Neural cell (in vitro differentiated cells): ENCODE measurements around the gene SLC9A2.

Source experiments
- CTCF ChIP-seq: fragments of 450-650 bp; IDR thresholded peaks from 2 replicates; pipeline ENCODE4 v1.5.1; 2014; ENCODE audit warnings: antibody characterized with exemption, mild to moderate bottlenecking, moderate library complexity; ENCODE audit not compliant: poor library complexity, severe bottlenecking
- EP300 ChIP-seq: fragments of 450-650 bp; conservative IDR thresholded peaks from 2 replicates; pipeline ENCODE4 v1.6.1; 2014; ENCODE audit warnings: antibody characterized with exemption, mild to moderate bottlenecking, moderate library complexity; ENCODE audit not compliant: poor library complexity, severe bottlenecking
- EZH2 ChIP-seq: fragments of 200-600, 300-800 bp; shearing (Covaris generic), sonication (generic); IDR thresholded peaks from 2 replicates; pipeline ENCODE4 v1.6.1; 2014; ENCODE audit warnings: antibody characterized with exemption, low read length, borderline replicate concordance, mild to moderate bottlenecking; ENCODE audit not compliant: insufficient read depth, poor library complexity, severe bottlenecking
- MXI1 ChIP-seq: fragments of 450-650 bp; conservative IDR thresholded peaks from 2 replicates; pipeline ENCODE4 v1.6.1; 2014; ENCODE audit warnings: antibody characterized with exemption, mild to moderate bottlenecking; ENCODE audit not compliant: poor library complexity, severe bottlenecking
- POLR2AphosphoS5 ChIP-seq: IDR thresholded peaks from 2 replicates; pipeline ENCODE4 v1.6.1; 2012
- RAD21 ChIP-seq: fragments of 450-650 bp; conservative IDR thresholded peaks from 2 replicates; pipeline ENCODE4 v1.6.1; 2014; ENCODE audit warnings: antibody characterized with exemption, mild to moderate bottlenecking, moderate library complexity

DNA sequence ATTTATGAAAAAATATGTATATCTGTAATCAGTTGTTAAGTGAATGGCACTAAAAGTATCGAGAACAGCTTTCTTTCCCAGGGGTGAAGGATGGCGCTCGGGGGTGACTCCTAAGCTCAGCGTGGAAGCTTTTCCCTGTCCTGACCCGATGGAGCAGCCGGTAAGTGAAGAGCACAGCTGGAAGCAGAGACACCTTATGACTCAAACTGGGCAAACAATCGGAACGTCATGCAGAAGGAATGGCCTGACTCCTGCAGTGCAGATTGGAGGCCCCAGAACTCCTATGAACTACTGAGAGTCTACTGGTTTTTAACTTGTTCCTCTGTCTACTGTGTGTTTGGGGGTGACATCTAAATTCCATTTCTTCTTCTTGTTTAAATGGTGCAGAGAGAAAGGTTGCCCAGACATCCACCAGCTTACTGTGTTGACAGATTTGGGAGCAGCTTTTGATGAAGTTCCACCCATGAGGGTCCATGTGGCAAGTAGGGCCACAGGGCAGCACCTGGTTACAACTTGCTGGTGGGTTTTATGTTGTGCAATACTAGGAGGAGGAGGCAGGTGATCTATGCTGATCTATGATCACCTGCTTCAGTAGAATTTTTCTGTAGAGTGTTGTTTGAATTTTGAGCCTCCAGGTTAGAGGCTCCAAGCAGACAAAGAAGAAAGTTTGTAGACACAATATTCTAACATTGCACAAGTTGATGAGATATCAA is 89.7 kb downstream of the SLC9A2 start:
- no peak for TF ChIP-seq CTCF
- TF ChIP-seq EP300, result no peak
- no peak for TF ChIP-seq EZH2
- no peak for TF ChIP-seq POLR2AphosphoS5
- no peak for TF ChIP-seq RAD21
- TF ChIP-seq MXI1, result no peak
